HEK293T (cell line): ENCODE measurements around the gene GALNT5.

ENCODE experiments used
- ARNT ChIP-seq: fragments of 450-650 bp; IDR thresholded peaks from 2 replicates; pipeline ENCODE4 v1.6.1; 2017; ENCODE audit warnings: mild to moderate bottlenecking
- BHLHE40 ChIP-seq: fragments of 450-650 bp; IDR thresholded peaks from 2 replicates; pipeline ENCODE4 v1.6.1; 2016; ENCODE audit warnings: mild to moderate bottlenecking, moderate library complexity, borderline replicate concordance
- ELF4 ChIP-seq: fragments of 450-650 bp; IDR thresholded peaks from 2 replicates; pipeline ENCODE4 v1.6.1; 2017; ENCODE audit warnings: antibody characterized with exemption
- FOXA1 ChIP-seq: fragments of 450-650 bp; IDR thresholded peaks from 2 replicates; pipeline ENCODE4 v1.6.1; 2016; ENCODE audit warnings: mild to moderate bottlenecking
- NFRKB ChIP-seq: fragments of 450-650 bp; IDR thresholded peaks from 2 replicates; pipeline ENCODE4 v1.6.1; 2016; ENCODE audit warnings: mild to moderate bottlenecking, moderate library complexity
- SP1 ChIP-seq: fragments of 450-650 bp; IDR thresholded peaks from 2 replicates; pipeline ENCODE4 v1.6.1; 2017

GRCh38 chr2:157318884-157319283 lies 61.4 kb downstream of the GALNT5 start:
- TF ChIP-seq NFRKB (no peak), FOXA1 (no peak), SP1 (no peak), ELF4 (no peak), ARNT (no peak), BHLHE40 (no peak)
